AG08396 (cell line): ENCODE results near the gene GLIPR1L2.
"Not testable (repeated sequence)": the region's sequence is repeated elsewhere in the genome, so short reads cannot be mapped to it uniquely, and the experiment has no call there.

Experiments used
- DNase-seq: peaks from one replicate; pipeline ENCODE4 v3.0.0; 2012; ENCODE audit warnings: low spot score, mixed read lengths

Gene GLIPR1L2

DNA sequence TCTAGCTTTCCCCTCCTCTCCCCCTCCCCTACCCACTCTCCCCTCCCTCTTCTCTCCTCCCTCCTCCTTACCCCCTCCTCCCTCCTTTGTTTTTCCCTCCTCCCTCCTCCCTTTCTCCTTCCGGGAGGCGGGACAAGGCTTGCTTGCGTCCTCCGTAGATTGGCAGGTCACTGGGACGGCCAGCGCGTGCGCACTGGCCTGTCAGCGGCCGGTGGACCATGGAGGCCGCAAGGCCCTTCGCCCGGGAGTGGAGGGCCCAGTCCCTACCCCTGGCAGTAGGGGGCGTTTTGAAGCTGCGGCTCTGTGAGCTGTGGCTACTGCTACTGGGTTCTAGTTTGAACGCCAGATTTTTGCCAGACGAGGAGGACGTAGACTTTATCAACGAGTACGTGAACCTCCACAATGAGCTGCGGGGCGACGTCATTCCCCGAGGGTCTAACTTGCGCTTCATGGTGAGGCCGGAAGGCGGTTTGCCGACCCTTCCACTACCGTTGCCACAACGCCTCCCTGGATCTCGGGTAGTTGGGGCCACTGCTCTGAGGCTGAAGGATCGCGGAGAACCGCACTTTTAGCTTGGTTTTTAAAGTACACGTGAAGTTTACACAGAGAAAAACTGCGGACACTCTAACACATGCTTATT, at the start of gene GLIPR1L2:
Gene GLIPR1L2 (plus strand): TSS at position 191 of the 640 bp plus-strand sequence. CDS start 28 bp downstream, at position 219.
- peak; percentile 90 for DNase-seq

DNA sequence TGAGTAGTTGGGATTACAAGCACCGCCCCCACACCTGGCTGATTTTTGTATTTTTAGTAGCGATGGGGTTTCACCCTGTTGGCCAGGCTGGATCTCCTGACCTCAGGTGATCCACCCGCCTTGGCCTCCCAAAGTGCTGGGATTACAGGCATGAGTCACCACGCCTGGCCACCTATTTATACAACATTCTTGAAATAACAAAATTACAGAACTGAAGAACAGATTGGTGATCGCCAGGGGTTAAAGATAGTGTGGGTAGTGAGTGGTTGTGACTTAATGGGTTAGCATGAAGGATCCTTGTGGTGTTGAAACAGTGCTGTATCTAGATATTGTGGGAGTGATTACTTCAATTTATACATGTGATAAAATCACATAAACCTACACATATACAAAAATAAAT, 49.0 kb upstream of the GLIPR1L2 start:
- no peak for DNase-seq

DNA sequence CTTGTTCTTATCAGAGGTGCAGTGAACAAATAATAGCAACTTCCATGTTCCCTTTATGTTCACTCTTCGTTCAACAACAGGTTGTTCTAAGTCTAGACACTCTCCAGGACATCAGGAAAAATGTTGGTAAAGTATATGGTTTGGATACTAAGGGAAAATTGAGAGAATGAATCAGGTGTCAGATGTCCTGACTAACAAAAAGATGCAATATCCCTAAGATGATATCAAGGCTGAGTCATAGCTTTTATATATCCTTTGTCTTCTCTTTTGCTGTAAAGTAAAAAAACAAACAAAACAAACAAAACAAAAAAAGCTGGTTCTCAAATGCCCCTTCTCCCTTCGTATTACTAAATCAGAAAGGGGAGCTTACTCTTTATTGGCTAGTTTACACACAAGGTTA, 45.4 kb upstream of the GLIPR1L2 start:
- no peak for DNase-seq

DNA sequence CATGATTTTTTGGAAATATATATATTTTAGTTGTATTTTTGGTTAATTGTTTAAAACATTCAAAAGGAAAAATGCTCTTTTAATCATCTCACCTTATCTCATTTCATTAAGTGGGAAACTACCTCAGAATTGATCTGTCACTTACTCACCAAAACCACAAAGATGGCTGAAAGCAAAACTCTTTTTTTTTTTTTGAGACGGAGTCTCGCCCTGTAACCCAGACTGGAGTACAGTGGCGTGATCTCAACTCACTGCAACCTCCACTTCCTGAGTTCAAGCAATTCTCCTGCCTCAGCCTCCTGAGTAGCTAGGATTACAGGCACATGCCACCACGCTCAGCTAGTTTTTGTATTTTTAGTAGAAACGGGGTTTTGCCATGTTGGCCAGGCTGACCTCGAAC, 44.7 kb upstream of the GLIPR1L2 start:
- not testable (repeated sequence) for DNase-seq

DNA sequence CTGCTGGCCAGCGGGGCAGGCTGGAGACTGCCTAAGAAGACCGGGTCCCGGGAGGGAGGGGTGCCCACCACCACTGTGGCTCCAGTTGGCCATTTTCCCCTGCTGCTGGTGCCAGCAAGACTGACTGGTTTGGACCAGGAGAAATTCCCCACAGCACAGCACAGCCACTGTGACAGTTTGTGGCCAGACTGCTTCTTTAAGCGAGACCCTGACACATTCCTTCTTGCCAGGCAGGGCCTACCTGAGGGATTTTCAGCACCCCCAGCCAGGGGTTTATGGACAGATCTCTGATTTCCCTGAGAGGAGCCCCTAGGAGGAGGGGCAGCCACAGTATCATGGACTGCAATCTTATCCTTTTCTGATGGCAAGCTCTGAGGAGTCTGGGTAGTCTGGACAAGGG, 40.9 kb upstream of the GLIPR1L2 start:
- no peak for DNase-seq

DNA sequence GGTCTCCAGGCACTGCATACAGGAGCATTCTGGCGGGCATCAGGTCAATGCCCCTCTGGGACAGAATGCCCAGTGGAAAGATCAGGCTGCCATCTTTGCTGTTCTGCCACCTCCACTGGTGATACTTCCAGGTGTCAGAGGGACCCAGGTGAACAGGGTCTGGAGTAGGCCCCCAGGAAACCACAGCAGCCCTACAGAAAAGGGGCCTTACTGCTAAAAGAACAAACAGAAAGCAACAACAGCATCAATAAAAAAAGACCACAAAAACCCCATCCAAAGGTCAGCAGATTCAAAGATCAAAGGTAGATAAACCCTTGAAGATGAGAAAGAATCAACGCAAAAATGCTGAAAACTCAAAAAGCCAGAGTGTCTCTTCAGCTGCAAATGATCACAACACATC, 40.5 kb upstream of the GLIPR1L2 start:
- no peak for DNase-seq

DNA sequence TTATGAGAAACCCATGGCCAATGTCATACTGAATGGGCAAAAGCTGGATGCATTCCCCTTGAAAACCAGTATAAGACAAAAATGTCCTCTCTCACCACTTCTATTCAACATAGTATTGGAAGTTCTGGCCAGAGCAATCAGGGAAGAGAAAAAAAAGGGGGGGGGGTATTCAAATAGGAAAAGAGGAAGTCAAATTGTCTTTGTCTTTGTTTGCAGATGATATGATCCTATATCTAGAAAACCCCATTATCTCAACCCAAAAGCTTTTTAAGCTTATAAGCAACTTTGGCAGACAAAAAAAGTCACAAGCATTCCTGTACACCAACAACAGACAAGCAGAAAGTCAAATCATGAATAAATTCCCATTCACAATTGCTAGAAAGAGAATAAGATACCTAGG, 36.9 kb upstream of the GLIPR1L2 start:
- no peak for DNase-seq

DNA sequence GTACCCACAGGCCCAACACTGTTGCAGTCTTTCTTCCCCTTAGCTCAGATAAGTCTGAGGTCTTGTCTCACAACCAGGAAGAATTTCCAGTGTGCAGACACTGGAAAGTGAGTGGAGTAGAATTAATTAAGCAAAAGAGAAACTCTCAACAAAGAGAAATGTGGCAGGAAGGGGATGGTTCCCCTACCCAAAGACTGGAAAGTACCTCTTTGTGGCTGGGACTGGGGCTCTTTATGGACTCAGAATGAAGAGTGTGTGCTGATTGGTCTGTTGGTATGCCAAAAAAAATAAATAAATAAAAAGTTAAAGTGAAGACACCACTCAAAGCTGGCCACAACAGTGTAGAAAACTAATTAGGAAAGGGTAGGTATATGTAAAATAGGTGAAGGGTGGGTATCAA, 30.0 kb upstream of the GLIPR1L2 start:
- no peak for DNase-seq

DNA sequence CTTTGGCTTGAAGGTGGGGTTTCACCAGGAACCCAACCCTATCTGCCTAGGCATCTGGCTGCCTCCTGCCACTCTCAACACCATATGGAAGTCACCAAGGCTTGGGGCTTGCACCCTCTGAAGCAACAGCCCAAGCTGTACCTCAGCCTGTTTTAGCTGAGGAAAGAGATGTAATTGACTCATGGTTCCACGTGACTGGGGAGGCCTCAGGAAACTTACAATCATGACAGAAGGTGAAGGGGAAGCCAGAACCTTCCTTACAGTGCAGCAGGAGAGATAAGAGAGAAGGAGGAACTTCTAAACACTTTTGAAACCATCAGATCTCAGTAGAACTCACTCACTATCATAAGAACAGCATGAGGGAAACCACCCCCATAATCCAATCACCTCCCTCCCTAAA, 29.5 kb upstream of the GLIPR1L2 start:
- DNase-seq, result no peak

DNA sequence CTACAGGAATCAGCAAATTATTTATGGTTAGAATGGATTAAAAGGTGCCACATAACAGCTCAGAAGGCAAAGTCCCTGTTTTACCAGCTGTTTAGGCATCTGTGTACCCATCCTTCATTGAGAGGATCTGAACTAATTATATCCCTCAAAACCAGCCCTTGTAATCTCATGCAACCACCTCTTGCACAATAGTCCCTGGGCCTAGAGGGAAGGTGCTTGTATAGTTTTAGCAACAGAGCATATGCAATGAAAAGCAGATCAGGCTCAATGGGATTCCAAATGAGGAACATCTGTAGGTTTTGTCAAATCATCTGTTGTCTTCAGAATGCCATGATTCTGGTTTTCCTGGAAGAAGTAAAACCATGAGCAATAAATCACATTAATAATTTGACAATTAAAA, 26.0 kb upstream of the GLIPR1L2 start:
- no peak for DNase-seq

DNA sequence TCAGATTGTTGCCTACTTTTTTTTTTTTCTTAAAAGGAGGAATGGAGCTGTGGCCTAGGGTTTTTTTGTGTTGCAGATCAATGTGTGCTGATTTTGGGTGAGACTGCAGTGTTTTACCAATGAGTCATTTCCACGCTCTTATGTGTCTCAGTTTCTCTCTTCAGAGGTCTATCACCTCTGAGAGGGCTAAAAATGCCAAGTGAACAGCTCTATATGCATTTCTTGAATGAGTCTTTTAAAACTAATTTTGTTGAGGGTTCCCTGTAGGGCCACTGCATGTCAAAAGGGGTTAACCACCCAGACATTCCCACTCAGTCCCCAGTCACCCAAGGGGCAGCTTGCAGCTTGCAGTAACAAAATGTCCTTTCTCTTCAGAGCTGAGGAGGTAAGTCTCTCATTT, 24.3 kb upstream of the GLIPR1L2 start:
- no peak for DNase-seq

DNA sequence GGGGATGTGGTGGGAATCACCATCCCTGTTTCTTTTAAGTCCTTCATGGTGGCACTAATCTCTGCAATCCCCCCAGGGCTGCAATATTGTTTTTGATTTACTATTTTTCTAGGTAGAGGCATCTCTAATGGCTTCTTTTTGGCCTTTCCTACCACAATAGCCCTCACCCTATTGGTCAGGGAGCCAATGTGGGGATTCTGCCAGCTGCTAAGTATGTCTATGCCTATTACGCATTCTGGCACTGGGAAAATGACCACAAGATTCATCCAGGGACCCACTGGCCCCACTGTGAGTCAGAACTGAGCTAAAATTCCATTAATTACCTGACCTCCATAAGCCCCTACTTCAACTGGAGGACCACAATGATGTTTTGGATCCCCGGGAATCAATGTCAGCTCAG, 15.9 kb upstream of the GLIPR1L2 start:
- DNase-seq, result no peak

DNA sequence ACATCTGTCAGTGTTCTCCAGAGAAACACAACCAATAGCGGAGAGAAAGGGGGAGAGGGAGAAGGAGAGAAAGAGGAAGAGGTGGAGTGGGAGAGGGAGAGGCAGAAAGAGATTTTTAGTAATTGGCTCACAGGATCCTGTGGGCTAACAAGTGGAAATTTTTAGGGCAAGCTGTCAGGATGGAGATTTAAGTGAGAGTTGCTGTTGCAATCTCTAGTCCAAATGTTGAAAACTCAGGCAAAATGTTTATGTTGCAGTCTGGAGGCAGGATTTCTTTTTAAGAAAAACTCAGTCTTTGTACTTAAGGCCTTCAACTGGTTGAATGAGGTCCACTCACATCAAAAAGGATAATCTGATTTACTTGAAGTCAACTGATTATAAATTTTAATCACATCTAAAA, 12.5 kb upstream of the GLIPR1L2 start:
- peak; percentile 4 for DNase-seq

DNA sequence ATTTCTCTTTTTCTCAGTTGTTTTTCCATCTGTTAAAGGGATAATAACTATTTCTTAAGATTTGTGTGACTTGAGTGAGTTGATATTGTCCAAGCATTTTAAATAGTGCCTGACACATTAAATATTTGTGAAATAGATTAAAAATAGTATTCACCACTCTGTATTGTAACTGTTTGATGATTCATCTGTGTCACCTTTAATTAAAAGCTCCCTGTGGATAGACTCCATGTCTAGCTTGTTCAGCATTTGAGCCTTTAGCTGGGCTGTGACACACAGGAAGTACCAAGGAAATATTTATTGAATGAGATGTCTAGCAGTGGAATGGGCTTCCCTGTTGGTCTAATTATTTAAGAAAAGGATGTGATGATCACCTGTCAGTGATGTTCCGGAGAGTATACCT, 1.8 kb upstream of the GLIPR1L2 start:
- DNase-seq, result peak; percentile 21

DNA sequence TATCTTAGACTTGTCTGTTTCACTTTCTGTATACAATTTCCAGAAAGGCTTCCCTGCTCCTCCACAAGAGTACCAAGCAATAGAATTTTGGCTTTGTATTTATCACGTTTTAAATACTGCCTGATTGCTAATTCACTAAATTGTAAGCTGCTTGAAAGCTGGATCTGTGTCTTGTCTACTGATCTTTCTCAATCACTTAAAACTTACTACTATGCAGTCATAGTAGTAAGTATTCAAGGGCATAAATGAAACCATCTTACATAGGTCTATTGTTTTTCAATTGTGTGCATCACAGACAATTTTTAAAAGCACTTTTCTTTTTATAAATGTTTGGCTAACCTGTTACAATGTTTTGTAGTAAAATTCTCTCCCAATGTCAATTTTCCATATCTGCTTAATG, 1.2 kb upstream of the GLIPR1L2 start:
- DNase-seq, result no peak

DNA sequence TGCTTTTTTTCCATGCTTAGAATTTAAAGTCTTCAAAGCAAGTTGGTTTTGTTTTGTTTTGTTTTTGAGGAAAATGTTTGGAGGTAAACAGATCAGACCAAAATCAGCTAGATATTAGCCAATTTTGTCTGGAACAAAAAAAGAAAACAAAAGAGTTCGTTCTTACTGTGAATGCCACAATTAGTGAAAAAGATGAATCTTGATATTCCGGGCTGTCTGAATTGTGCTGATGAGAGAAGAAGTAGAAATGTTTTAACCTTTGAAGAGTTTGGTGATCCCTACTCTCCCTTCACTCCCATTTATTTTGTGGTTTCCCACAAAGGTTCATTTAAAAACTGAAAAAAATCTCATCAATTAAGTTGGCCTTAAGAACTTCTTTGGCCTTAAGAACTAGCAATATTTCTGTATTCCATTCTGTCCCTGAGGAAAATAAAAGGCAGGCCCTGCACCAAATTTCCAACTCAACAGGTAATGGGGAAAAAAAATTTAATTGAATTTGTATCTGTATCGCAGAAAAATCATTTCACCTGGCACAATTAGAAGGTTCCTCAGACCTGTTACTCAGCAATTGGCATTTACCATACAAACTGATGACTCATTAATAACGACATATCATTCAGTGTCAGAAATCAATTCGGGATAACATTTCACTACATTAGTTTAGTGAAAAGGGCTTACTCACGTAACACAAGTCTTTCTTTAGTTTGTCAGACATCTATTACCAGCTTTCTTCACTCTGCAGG, 562 bp upstream of the GLIPR1L2 start:
- no peak for DNase-seq

DNA sequence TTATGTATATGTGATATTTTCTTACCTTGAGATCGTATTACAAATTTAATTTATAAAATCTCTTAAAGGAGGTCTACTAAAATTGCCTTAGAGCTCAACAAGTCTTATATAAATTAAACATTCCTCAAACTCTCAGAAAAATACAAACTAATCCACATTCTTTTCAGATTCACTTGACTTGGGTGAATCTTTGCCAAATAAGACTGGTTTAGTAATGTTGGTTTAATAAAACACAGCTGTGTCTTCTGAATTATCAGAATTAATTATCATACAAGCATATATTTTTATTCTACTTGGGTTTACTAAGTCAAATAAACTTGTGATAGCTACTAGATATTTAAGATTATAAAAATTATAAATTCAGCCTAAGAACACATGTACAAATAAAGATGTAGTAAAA, 13.3 kb downstream of the GLIPR1L2 start:
- no peak for DNase-seq

DNA sequence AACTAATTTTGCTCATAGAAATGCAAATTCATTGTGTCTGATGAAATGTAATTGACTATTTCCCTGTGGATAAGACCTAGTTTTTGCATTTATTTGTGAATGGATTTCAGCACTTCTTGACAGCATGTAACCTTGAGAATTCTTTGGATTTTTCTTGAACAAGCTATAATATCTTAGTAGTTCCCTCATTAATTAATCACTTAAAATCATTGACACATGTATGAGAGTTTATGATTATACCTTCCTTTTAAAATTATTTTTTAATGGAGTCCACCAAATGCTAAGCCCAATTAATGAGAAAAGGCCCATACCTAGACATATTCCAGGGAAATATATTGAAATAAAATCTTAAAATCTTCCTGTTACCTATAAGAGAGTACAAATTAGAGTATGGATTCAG, 16.8 kb downstream of the GLIPR1L2 start:
- DNase-seq, result no peak

DNA sequence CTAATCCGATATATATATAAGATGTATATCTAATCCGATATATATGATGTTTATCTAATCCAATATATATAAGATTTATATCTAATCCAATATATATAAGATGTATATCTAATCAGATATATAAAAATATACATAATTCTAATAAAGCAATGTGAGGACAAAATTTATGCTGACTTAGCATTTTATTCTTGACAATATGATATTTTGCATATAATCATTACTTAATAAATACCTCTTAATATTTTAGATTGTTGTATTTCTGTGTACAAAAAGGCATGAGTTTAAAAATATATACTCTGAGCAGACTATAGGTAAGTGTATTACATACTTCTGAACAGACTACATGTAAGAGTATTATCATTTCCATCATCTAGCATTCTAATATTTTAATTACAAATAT, 18.9 kb downstream of the GLIPR1L2 start:
- DNase-seq, result no peak

DNA sequence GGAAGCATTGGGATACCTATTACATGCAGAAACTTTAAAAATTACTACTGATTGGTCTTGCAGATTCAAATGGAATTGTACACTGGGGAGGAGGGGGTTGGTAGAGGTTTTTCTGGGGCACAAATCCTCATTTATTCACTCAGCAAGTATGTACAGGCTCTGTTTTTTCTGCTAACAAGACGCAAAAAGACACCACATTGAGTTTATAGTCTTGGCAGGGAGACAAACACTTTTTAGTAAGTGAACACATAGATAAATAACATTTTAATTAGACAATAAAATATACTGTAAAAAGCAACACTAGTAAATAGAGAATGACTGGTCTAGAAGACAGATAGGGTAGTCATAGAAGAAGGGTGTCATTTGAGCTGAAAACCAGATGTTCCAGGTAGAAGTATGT, 23.8 kb downstream of the GLIPR1L2 start:
- no peak for DNase-seq

DNA sequence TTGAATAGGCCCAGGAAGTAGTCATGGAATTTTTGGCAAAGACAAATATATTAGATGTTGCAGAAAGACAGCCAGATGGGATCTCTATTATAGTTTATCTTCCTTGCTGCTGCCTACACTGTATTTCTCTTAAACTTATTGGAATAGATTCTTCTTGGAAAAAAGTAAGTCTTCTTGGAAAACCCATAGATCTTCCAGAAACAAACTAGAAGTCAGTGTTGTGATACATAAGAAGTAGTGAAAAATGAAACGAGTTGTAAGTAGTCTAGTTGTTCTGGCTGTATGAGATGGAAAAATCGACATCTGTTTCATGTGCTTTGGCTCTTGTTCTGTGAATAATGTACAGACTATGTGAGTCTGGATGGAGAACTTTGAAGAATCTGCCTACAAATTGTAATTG, 29.0 kb downstream of the GLIPR1L2 start:
- DNase-seq, result no peak

DNA sequence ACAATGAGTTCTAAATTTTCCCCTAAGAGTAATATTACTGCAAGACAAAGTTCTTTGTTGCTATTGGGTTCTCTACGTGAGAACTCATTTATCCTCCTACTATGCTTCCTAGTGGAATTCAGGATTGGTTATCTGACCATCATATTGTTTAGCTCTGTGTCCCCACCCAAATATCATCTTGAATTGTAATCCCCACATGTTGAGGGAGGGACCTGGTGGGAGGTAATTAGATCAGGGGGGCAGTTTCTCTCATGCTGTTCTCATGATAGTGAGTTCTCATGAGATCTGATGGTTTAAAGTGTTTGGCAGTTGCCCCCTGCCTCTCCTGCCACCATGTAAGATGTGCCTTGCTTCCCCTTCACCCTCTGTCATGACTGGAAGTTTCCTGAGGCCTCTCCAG, 36.6 kb downstream of the GLIPR1L2 start:
- no peak for DNase-seq

DNA sequence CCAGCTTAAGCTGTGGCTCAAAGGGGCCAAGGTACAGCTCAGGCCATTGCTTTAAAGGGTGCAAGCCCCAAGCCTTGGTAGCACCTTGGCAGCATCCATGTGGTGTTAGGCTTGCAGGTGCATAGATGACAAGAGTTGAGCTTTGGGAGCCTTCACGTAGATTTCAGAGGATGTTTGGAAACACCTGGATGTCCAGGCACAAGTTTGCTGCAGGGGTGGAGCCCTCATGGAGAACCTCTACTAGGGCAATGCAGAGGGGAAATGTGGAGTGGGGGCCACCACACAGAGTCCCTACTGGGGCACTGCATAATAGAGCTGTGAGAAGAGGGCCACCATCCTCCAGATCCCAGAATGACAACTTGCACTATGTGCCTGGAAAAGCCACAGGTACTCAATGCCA, 37.9 kb downstream of the GLIPR1L2 start:
- no peak for DNase-seq

DNA sequence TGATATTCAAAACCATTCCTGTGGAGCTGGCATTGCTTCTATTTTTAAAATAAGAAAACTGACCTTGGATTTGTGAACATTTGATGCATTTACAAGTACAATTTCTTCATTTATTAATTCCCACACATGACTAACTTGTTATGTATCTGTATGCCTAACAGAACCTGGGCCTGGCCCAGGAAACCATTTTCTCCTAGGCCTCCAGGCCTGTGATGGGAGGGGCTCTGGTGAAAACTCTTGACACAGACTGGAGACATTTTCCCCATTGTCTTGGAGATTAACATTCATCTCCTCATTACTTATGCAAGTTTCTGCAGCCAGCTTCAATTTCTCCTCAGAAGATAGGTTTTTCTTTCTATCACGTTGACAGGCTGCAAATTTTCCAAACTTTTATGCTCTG, 42.0 kb downstream of the GLIPR1L2 start:
- DNase-seq, result no peak
